ENCODE results near the gene USP47. TPM values are rescaled to one million over a fixed set of nuclear protein-coding genes. Genes with fewer than 3 reads are reported as not detected.
A peak's percentile ranks its signal among the peaks of the same experiment; 100 is the strongest.

USP47 gene
- total RNA-seq, 1 donor, result 72.7 TPM

- Histone ChIP-seq H3K4me1 (ENCODE audit: insufficient read depth, low read length) (no peaks in the 10 kb centered on the region), H3K4me2 (ENCODE audit: insufficient read depth, low read length) (no peak overlapping the region), H3K27ac (ENCODE audit: low read depth, low read length) (no peak overlapping the region), H3K9me3 (ENCODE audit: low read depth, low read length) (no peaks in the 10 kb centered on the region), H2AFZ (ENCODE audit: low read length) (no peak overlapping the region), H3K79me2 (ENCODE audit: insufficient read depth, low read length) (no peaks in the 10 kb centered on the region), H4K20me1 (ENCODE audit: insufficient read depth, low read length) (no peaks in the 10 kb centered on the region), H3K4me3 (ENCODE audit: insufficient read depth, low read length) (no peak overlapping the region), H3K36me3 (ENCODE audit: insufficient read depth, low read length) (peaks cover 14% of the 10 kb centered on the region), H3K27me3 (ENCODE audit: insufficient read depth, low read length) (no peaks in the 10 kb centered on the region)
- peak; percentile 15 for DNase-seq (ENCODE audit: insufficient read length, low spot score, missing footprints)
- no peak for TF ChIP-seq CTCF (IDR thresholded peaks at IDR 0.05; ENCODE audit: extremely low read depth, low read depth, low read length)
Measured at GRCh38 chr11:11960687-11961086, 118.9 kb downstream of the USP47 start.

- peaks cover 6% of the 10 kb centered on the region for H3K36me3 ChIP-seq (ENCODE audit: insufficient read depth, low read length)
- no peak for TF ChIP-seq CTCF (IDR thresholded peaks at IDR 0.05; ENCODE audit: extremely low read depth, low read depth, low read length)
- H3K27ac ChIP-seq (ENCODE audit: low read depth, low read length), result no peak overlapping the region
Measured at GRCh38 chr11:11961399-11962028, 119.7 kb downstream of the USP47 start.

GRCh38 chr11:11963067-11963466, 121.3 kb downstream of the USP47 start:
- no peak for DNase-seq (ENCODE audit: insufficient read length, low spot score, missing footprints)
- Histone ChIP-seq H3K9me3 (ENCODE audit: low read depth, low read length) (no peaks in the 10 kb centered on the region), H3K27me3 (ENCODE audit: insufficient read depth, low read length) (no peaks in the 10 kb centered on the region), H3K4me1 (ENCODE audit: insufficient read depth, low read length) (no peaks in the 10 kb centered on the region), H3K4me2 (ENCODE audit: insufficient read depth, low read length) (no peak overlapping the region), H4K20me1 (ENCODE audit: insufficient read depth, low read length) (no peaks in the 10 kb centered on the region), H3K36me3 (ENCODE audit: insufficient read depth, low read length) (no peaks in the 10 kb centered on the region), H3K27ac (ENCODE audit: low read depth, low read length) (no peak overlapping the region), H3K4me3 (ENCODE audit: insufficient read depth, low read length) (no peak overlapping the region), H2AFZ (ENCODE audit: low read length) (no peak overlapping the region), H3K79me2 (ENCODE audit: insufficient read depth, low read length) (no peaks in the 10 kb centered on the region)
- TF ChIP-seq CTCF (IDR thresholded peaks at IDR 0.05; ENCODE audit: extremely low read depth, low read depth, low read length), result no peak

More at GRCh38 chr11:11961399-11962028, 119.7 kb downstream of the USP47 start:
- Histone ChIP-seq H3K9me3 (ENCODE audit: low read depth, low read length) (no peaks in the 10 kb centered on the region), H3K4me1 (ENCODE audit: insufficient read depth, low read length) (no peaks in the 10 kb centered on the region), H3K4me3 (ENCODE audit: insufficient read depth, low read length) (no peak overlapping the region), H2AFZ (ENCODE audit: low read length) (no peak overlapping the region), H3K27me3 (ENCODE audit: insufficient read depth, low read length) (no peaks in the 10 kb centered on the region), H3K79me2 (ENCODE audit: insufficient read depth, low read length) (no peaks in the 10 kb centered on the region), H4K20me1 (ENCODE audit: insufficient read depth, low read length) (no peaks in the 10 kb centered on the region), H3K4me2 (ENCODE audit: insufficient read depth, low read length) (no peak overlapping the region)
- no peak for DNase-seq (ENCODE audit: insufficient read length, low spot score, missing footprints)

GRCh38 chr11:11963842-11964773, 122.3 kb downstream of the USP47 start:
- Histone ChIP-seq H3K27me3 (ENCODE audit: insufficient read depth, low read length) (no peaks in the 10 kb centered on the region), H3K4me1 (ENCODE audit: insufficient read depth, low read length) (no peaks in the 10 kb centered on the region), H3K36me3 (ENCODE audit: insufficient read depth, low read length) (no peaks in the 10 kb centered on the region), H2AFZ (ENCODE audit: low read length) (no peak overlapping the region), H3K27ac (ENCODE audit: low read depth, low read length) (no peak overlapping the region), H3K4me2 (ENCODE audit: insufficient read depth, low read length) (no peak overlapping the region), H3K4me3 (ENCODE audit: insufficient read depth, low read length) (no peak overlapping the region), H3K9me3 (ENCODE audit: low read depth, low read length) (no peaks in the 10 kb centered on the region), H3K79me2 (ENCODE audit: insufficient read depth, low read length) (no peaks in the 10 kb centered on the region), H4K20me1 (ENCODE audit: insufficient read depth, low read length) (no peaks in the 10 kb centered on the region)
- no peak for TF ChIP-seq CTCF (IDR thresholded peaks at IDR 0.05; ENCODE audit: extremely low read depth, low read depth, low read length)
- no peak for DNase-seq (ENCODE audit: insufficient read length, low spot score, missing footprints)
